DMS 273 treated with DMSO at 0.1 percent for 48 hours (cell line): ENCODE measurements around the gene RFFL.

Source experiments
- DNase-seq: peaks from one replicate; lab custom pipeline; 2025; lab: John Stamatoyannopoulos, UW

Gene RFFL

GRCh38 chr17:35080536-35080935 lies 17.0 kb upstream of the RFFL start:
- no peak for DNase-seq

DNA sequence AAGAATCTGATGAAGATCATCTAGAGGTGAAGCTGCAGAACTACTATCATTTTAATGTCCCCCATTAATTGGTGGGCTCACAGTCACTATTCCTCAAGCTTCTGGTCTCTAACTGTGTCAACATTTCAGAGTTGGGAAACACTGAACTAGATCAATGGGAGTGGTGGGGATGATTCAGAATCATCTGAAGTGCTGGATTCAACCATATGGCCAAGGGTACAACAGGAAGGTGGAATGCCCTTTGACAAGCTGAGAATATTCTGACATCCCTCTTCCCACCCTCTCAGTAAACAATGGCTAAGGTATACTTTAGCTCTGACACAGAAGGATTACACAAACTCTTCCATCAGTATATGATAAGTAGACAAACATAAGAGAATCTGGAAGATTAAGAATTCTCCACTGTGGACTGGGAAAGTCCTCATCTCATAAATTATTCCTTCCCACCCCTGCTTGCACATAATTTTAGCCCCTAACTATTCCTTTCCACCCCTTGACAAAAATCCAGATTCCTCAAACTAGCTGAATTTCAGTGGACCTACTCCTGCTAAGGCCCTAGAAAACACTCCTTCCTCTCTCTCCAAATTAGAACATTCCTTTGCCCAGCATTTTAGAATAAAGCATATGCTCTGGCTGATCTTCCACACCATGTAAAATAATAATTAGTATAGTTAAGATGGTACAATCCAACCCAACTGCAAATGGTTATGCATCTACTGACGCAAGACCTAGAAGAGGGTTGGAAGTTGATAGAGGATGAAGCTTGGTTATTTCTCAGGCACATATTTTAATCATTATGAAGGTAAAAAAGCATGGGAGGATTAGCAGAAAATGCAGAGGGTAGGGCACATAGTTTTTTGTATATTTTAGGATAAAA lies 16.3 kb upstream of the RFFL start:
- DNase-seq, result no peak

DNA sequence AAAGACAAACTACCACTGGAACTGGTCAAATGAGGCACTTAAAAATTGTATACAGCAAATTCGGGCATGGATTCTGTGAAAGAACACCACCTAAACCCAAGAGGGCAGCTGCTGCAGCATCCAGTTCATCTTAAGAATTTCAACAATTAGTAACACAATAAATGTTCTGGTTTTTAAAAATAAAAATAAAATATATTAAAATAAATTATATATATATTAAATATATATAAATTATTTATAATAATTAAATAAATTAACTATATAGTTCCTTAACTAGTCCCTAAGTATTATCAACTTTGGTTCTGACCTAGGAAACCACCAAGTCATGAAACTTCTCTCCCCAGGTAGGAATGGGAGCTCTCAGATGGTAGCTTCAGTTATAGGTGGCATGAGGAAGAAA lies 13.4 kb upstream of the RFFL start:
- no peak for DNase-seq

GRCh38 chr17:35074711-35075707 lies 11.5 kb upstream of the RFFL start:
- DNase-seq, result no peak

DNA sequence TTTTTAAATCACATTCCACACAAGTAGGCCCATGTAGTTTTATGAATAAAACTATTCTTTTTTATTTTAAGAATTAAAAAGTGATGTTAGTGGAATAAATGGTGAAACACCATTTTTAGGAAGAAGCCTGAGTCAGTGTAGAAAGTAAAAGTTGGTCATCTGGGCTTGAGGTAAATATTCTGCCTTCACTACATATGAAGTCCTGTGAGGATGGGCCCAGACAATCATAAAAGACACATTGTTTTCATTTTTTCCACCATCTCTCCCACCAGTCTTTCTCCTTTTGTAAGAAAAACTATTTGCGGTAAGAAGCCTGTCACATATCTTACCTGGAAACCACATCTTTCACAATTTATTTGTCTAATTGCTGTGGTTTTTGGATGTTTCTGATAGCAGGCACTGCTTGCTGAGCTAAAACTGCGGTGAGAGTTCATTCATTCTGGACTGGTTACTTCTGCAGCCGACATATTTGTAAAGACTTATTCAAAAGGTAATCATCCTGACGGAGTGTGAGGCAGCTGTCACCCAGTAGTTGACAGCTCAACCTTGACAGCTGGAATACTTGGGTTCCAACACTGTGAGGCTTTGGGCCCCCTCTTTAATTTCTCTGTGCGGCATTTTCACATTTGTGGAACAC lies 10.6 kb upstream of the RFFL start:
- DNase-seq, result no peak

DNA sequence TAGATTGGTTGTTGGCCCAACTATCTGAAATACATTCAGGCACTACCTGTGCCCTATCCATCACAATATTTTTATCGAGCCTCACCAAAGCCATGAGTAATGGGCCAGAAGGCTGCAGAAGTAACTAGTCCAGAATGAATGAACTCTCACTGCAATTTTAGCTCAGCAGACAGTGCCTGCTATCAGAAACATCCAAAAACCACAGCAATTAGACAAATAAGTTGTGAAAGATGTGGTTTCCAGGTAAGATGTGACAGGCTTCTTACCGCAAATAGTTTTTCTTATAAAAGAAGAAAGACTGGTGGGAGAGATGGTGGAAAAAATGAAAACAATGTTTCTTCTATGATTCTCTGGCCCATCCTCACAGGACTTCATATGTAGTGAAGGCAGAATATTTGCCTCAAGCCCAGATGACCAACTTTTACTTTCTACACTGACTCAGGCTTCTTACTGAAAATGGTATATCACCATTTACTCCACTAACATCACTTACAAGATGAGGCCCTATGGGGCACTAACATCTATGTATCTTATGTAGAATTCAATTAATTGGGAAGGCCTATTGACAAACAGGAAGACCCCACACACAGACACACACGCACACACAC lies 9.8 kb upstream of the RFFL start:
- DNase-seq, result no peak

DNA sequence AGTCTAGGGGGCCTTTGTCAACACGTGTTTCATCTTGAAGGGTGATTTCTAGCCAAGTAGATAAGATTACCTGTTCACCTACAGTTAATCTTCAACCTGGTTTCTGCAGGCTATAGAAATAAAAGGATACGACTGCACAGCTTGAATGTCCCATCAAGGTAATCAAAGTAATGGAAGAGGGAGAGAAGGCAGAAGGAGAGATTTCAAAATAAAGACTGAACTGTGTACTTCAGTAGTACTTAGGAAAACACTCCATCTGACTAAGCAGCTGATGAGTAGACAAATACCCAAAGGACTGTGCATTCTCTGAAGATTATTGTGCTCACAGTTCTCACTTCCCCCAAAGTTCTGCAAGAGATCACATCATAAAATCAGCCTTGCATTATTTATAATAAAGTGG lies 5.8 kb upstream of the RFFL start:
- no peak for DNase-seq

GRCh38 chr17:35068249-35068648 lies 4.7 kb upstream of the RFFL start:
- DNase-seq, result no peak

DNA sequence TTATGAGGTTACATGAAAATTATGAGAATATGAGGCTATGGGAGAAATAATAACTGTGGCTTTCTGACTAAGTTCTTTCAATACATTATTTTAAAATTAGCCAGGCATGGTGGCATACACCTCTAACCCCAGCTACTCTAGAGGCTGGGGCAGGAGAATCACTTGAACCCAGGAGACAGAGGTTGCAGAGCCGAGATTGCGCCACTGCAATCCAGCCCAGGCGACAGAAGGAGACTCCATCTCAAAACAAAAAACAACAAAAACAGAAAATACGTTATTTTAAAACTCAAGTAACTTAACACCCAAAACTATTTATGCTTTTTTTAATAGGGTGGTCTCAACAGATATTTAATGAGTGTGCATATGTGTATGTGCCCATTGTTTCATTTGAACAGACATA lies 2.4 kb upstream of the RFFL start:
- no peak for DNase-seq

- no peak for DNase-seq
These were observed 1.2 kb upstream of the RFFL start for GRCh38 chr17:35064516-35065215.

DNA sequence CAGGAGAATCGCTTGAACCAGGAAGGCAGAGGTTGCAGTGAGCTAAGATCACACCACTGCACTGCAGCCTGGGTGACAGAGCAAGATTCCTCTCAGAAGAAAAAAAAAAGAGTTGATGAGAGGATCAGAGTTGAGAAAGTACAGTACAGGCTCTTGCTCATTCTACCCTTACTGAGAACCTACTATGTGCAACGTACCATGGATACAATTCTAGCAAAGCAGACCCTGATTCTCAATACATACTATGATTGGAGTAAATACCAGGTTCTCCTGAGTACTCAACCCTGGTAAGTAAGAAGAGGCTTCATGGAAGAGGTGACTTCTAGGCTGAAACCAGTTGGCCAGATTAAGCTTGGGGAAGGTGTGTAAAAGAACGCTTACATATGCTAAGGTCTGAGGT lies 1.2 kb downstream of the RFFL start:
- no peak for DNase-seq

GRCh38 chr17:35057332-35057915 lies 6.1 kb downstream of the RFFL start:
- no peak for DNase-seq

DNA sequence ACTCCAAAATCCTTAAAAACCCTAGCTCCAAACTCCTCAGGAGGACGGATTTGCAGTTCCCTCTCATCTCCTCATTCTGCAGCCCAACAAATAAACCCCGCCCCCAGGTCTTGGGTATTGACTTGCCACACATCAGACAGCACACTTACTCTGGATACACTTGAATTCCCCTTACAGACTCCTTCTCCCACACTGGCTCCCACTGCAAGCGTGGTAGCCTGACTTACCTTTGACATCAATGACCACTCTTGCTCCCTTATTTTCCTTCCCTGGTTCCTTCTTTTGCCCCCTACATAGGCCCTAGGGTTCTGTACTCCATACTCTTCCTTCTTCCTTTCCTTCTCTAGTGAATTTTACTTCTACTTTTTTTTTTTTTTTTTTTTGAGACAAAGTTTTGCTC lies 7.5 kb downstream of the RFFL start:
- DNase-seq, result no peak

DNA sequence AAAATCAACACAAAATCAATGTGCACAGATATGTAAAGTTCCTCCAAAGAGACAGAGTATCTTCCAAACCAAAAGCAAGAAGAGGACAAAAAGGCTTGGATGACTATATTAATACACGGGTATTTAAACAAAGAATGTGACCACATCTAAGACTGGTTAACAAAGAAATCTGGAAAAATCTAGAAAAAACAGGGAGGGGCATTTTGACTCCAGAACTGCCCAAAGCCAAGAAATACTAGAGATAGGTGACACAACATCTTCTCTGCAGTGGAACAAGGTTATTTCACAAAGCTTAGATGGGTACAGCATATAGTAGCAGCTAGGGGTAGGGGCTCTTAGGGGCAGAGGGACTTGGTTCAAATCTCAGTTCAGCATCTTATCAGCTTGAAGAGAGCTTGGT lies 10.3 kb downstream of the RFFL start:
- DNase-seq, result no peak

DNA sequence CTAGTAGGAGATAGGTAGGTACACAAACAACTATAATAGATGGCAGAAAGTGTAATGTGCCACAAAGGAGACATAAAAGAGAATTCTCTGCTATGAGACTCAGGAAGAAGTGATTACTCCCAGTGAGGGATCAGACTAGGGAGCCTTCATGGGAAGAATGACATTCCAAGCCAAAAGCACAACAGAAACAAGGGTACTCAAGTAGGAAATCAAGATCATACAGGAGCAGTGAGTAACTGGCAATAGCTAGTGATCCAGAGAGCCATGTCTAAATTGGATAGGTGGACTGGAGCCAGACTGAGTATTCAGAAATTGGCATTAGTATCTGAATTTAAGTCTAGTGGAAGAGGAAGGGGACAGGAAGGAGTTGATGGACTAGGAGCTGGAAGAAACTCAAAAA lies 10.7 kb downstream of the RFFL start:
- DNase-seq, result no peak

DNA sequence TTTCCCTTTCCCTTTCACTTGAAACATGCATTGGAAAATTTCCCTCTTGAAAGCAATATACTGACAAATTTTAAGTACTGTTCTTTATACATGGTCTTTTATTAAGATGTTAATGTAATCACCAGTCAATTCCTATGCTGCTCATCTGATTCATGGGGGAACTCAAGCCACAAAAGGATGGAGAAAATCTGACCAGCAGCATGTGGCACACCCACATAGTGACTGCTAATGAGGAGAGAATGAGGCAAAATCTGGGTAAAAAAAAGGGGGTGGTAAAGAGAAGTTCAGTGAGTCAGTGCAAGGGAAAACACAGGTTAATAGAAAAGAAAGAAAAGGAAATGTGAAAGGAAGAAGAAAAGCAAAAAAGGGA lies 11.3 kb downstream of the RFFL start:
- no peak for DNase-seq

GRCh38 chr17:35051579-35052240 lies 11.8 kb downstream of the RFFL start:
- no peak for DNase-seq

DNA sequence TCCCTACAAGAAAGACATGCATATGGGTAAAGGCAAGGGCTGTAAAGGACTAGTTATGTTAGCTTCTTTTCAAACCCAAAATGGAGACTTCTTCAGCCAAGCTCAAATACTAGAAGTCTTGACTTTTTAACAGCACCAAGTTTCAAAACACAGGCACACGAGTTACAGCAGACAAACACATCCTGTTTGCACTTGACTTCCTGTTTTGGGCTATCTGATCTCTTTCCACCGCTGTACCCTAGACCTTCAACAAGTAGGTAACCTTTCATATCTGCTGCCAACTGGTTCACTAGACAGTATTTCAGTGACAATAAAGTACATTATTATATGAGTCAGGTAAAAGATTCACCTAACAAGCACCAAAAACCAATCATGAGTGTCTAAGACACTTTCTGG lies 12.3 kb downstream of the RFFL start:
- no peak for DNase-seq

DNA sequence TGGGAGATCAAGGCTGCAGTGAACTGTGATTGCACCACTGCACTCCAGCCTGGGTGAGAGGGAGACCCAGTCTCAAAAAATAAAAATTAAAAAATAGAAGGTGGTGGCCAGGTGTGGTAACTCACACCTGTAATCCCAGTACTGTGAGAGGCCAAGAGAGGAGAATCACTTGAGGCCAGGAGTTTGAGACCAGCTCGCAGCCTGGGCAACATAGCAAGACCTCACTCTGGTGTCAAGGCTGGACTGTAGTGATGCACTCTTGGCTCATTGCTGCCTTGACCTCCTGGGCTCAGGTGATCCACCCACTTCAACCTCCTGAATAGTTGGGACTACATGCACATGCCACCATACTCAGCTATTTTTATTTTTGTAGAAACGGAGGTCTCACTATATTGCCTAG lies 13.3 kb downstream of the RFFL start:
- DNase-seq, result no peak

- no peak for DNase-seq
These were observed 14.7 kb downstream of the RFFL start for GRCh38 chr17:35048685-35049379.
